ENCODE measurements around the gene CCBE1. TPM values are rescaled to one million over a fixed set of nuclear protein-coding genes. Genes with fewer than 3 reads are reported as not detected.

Gene CCBE1
- total RNA-seq, 1 experiment from 2014 or later = 1.3 TPM

DNA sequence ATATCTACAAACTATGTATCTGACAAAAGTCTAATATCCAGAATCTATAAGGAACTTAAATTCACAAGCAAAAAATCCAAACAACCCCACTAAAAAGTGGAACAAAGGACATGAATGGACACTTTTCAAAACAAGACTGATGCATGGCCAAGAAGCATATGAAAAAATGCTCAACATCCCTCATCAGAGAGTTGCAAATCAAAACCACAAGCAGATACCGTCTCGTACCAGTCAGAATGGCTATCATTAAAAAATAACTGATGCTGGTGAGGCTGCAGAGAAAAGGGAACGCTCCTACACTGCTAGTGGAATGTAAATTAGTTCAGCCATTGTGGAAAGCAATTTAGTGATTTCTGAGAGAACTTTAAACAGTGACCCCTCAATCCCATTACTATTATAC is 56.5 kb downstream of the CCBE1 start:
- Histone ChIP-seq H3K4me3 (ENCODE audit: insufficient read depth, low read depth, low read length) (no peak overlapping the region), H3K36me3 (replicated peaks; ENCODE audit: control insufficient read depth, insufficient read depth, low read length) (no peaks in the 10 kb centered on the region), H3K27me3 (ENCODE audit: control insufficient read depth, insufficient read depth, low read length) (no peaks in the 10 kb centered on the region)
- no peak for DNase-seq

DNA sequence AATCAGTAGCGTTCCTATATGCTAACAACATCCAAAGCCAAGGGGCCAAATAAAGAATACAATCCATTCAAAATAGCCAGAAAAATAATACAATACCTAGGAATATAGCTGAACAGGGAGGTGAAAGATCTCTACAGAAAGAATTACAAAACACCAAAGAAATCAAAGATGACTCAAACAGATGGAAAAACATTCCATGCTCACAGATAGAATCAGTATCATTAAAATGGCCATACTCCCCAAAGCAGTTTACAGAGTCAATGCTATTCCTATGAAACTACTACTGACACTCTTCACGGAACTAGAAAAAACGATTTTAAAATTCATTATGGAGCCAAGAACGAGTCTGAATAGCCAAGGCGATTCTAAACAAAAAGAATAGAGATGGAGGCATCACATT is 57.4 kb downstream of the CCBE1 start:
- Histone ChIP-seq H3K36me3 (replicated peaks; ENCODE audit: control insufficient read depth, insufficient read depth, low read length) (no peaks in the 10 kb centered on the region), H3K27me3 (ENCODE audit: control insufficient read depth, insufficient read depth, low read length) (no peaks in the 10 kb centered on the region), H3K4me3 (ENCODE audit: insufficient read depth, low read depth, low read length) (no peak overlapping the region)
- DNase-seq = no peak

DNA sequence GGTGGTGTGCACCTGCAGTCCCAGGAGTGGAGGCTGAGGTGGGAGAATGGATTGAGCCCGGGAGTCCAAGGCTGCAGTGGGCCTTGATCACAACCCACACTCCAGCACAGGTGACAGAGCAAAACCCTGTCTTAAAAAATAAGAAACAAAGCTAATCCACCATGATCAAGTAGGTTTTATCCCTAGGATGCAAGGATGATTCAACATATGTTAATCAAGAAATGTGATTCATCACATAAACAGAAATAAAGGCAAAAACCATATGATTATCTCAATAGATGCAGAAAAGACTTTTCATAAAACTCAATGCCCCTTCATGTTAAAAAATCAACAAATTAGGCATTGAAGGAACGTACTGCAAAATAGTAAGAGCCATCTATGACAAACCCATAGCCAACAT is 58.1 kb downstream of the CCBE1 start:
- Histone ChIP-seq H3K36me3 (replicated peaks; ENCODE audit: control insufficient read depth, insufficient read depth, low read length) (no peaks in the 10 kb centered on the region), H3K4me3 (ENCODE audit: insufficient read depth, low read depth, low read length) (no peak overlapping the region), H3K27me3 (ENCODE audit: control insufficient read depth, insufficient read depth, low read length) (no peaks in the 10 kb centered on the region)
- DNase-seq = no peak

DNA sequence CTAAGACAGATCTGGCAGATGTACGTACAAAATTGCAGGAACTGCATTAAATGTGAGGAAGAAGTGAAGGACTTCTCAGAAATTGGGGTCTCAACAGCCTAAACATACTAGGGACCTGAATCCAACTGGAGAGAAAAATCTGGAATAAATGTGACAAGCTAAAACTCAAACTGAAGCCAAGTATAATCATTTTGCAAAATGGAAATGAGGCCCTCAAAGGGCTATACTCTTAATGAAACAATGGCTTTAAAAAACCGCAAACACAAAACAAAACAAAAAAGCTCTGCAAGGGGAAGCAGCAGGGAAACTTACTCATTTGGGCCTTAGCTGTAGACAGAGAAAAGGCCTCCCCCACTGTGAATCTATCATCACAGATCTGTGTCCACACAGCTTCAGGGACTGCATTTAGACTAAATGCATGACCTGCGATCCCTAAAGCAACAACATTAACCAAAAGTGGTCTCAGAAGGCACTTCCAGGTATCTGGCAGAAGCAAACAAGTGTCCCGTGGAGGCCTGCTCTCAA is 63.2 kb downstream of the CCBE1 start:
- no peaks in the 10 kb centered on the region for H3K27me3 ChIP-seq (ENCODE audit: control insufficient read depth, insufficient read depth, low read length)
- no peak overlapping the region for H3K4me3 ChIP-seq (ENCODE audit: insufficient read depth, low read depth, low read length)
- no peak for DNase-seq

DNA sequence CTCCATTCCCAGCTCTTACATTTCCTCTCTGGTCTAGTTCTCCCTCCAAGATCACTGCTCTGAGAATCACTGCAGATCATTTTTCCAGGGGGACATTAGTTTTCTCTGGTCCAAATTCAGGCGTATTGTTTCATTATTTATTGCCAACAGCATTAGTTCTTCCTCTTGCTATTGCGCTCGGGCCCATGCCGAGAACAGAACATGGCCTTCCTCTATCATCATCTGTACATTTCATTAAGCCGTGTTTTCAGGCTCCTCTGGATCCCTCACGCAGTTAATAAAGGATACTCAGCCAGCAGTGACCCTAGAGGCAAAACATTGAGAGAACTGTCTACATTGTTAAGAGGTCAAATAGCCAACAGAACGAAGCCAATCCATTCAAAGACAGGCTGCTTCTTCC is 63.9 kb downstream of the CCBE1 start:
- no peak for DNase-seq
- Histone ChIP-seq H3K4me3 (ENCODE audit: insufficient read depth, low read depth, low read length) (no peak overlapping the region), H3K27me3 (ENCODE audit: control insufficient read depth, insufficient read depth, low read length) (no peaks in the 10 kb centered on the region), H3K36me3 (replicated peaks; ENCODE audit: control insufficient read depth, insufficient read depth, low read length) (no peaks in the 10 kb centered on the region)

More for the DNA sequence above, 63.2 kb downstream of the CCBE1 start:
- H3K36me3 ChIP-seq (replicated peaks; ENCODE audit: control insufficient read depth, insufficient read depth, low read length) = no peaks in the 10 kb centered on the region

DNA sequence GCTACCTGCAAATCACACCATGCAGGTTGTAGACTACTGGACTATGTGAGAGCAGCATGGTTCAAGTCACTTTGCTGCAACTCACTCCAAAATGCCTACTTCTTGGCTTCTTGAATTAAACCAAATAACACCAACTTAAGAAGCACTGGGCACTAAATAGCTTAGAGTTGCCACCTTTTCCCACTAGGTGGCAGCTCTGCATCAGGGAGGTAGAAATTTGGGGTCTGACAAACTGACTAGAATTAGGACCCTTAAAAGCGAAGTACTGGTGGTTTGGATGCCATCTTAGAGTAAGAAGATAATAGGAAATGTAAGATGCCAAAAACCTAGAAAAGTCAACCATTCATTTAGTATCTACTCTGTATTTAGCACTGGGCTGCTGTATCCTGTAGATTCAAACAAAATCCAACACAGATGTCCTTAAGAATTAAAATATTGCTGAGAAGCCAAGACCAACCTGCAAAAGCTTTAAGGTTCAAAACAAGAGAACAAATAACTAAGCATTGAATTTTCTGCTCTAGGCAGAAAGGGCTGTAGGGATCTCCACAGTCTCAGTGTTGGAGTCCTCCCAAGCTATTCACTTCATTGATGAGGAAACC is 65.5 kb downstream of the CCBE1 start:
- DNase-seq = peak; percentile 36
- H3K36me3 ChIP-seq (replicated peaks; ENCODE audit: control insufficient read depth, insufficient read depth, low read length) = no peaks in the 10 kb centered on the region
- H3K4me3 ChIP-seq (ENCODE audit: insufficient read depth, low read depth, low read length) = no peak overlapping the region
- H3K27me3 ChIP-seq (ENCODE audit: control insufficient read depth, insufficient read depth, low read length) = no peaks in the 10 kb centered on the region

DNA sequence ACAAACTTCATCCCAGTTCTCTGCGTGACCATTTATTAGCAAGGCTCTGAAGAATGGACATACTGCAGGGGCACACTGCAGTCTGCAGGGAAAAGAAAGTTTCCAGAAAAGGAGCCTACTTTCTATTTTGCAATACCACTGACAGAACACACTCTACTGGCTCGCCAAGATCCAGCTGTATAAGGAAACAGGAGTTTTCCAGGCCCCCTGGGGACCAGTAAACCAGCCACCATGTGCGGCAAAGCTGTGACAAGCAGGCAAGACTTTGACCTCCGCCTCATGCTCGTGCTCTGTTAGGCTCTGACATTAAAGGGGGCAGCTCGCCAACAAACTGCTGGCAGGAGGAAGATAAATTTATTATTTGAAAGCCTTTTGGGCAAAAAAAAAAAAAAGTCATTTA is 67.3 kb downstream of the CCBE1 start:
- Histone ChIP-seq H3K36me3 (replicated peaks; ENCODE audit: control insufficient read depth, insufficient read depth, low read length) (no peaks in the 10 kb centered on the region), H3K27me3 (ENCODE audit: control insufficient read depth, insufficient read depth, low read length) (no peaks in the 10 kb centered on the region), H3K4me3 (ENCODE audit: insufficient read depth, low read depth, low read length) (no peak overlapping the region)
- no peak for DNase-seq

DNA sequence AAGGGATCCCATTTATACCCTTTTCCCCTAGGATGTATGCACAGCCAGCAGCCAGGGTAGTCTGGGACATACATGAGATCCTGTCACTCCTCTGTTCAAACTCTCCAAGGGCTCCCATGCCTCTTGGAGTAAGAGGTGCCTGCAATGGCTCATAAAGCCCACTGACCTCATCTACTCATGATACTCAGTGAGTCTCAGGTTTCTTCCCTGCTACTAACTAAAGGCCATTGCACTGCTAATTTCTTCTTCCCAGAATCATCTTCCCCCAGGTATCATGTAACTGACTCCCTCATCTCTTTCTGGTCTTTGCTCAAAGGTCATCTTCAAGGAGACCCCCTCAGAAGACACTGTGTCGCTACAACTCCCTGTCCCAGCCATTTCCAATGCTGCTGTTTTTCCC is 68.2 kb downstream of the CCBE1 start:
- Histone ChIP-seq H3K4me3 (ENCODE audit: insufficient read depth, low read depth, low read length) (no peak overlapping the region), H3K36me3 (replicated peaks; ENCODE audit: control insufficient read depth, insufficient read depth, low read length) (no peaks in the 10 kb centered on the region), H3K27me3 (ENCODE audit: control insufficient read depth, insufficient read depth, low read length) (no peaks in the 10 kb centered on the region)
- no peak for DNase-seq

DNA sequence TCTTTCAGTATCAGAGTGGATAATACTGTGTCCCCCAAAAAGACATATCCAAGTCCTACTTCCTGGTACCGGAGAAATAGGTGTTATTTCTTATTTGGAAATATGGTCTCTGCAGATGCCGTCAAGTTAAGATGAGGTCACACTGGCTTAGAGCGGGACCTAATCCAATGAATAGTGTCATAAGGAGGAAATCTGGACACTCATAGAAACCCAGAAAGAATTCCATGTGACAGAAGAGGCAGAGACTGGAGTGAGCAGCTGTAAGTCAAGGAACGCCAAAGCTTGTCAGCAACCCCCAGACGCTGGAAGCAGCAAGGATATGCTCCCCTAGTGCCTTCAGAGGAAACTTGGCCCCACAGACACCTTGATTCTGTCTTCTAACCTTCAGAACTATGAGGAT is 69.8 kb downstream of the CCBE1 start:
- H3K27me3 ChIP-seq (ENCODE audit: control insufficient read depth, insufficient read depth, low read length) = no peaks in the 10 kb centered on the region
- H3K4me3 ChIP-seq (ENCODE audit: insufficient read depth, low read depth, low read length) = no peak overlapping the region
- no peaks in the 10 kb centered on the region for H3K36me3 ChIP-seq (replicated peaks; ENCODE audit: control insufficient read depth, insufficient read depth, low read length)
- no peak for DNase-seq

DNA sequence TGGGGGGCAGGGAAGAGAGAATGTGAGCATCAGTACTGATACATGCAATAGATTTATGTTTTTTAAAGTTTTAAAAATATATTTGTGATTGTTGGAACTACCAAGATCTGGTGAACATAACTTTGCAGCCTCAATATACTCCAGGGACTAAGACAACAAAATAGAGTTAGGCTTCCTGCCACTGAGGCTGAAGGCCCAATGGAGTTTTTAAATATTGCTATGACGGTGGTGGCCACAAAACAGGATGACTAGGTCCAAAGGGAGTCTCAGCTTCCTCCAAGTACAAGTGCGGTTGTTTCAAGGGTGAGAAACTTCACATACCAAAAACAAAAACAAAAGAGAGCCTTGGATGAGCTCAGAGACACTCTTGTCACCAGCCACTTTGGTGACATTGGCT is 72.9 kb downstream of the CCBE1 start:
- H3K27me3 ChIP-seq (ENCODE audit: control insufficient read depth, insufficient read depth, low read length) = no peaks in the 10 kb centered on the region

DNA sequence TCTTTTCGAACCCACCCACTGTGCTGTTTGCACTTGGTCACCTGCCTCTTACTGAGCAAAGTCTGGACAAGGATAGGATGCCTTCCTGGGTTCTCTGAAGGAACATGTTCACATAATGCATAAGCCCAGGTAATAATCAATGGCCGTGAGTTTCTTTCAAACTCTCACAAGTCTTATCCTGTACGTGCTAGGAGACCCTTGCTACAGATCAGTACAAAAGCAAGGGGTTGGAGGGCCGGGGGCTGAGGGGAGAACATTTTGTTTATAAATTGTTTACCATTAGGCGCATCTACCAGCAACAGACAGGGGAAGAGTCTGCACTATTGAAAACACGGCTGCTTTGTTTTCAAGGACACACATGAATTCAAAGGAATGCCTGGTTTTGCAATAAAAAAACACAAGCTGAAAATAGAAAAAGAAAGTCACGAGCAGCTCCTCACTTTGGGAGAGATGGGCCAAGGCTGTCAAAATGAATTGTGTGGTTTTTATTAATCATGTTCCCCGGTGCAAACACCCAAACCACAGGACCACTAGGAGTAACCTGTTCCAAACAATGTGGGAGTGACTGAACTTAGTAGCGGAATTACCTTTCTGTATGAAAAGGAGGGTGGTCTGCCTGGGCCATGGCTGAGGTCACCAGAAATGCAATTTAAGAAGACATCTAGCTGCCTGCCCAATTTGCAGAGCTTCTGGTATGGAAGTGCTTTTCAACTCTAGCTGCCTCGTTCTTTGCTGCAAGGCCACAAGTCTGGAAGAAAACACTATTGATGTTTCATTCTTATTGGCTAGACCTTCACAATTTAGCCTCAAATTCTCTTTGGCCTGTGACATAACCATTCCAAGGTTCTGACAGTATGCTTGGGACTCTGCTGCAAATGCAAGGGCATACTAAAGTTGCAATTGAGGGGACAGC is 73.5 kb downstream of the CCBE1 start:
- Histone ChIP-seq H3K36me3 (replicated peaks; ENCODE audit: control insufficient read depth, insufficient read depth, low read length) (no peaks in the 10 kb centered on the region), H3K27me3 (ENCODE audit: control insufficient read depth, insufficient read depth, low read length) (no peaks in the 10 kb centered on the region), H3K4me3 (ENCODE audit: insufficient read depth, low read depth, low read length) (no peak overlapping the region)
- no peak for DNase-seq

More for the DNA sequence above, 72.9 kb downstream of the CCBE1 start:
- Histone ChIP-seq H3K4me3 (ENCODE audit: insufficient read depth, low read depth, low read length) (no peak overlapping the region), H3K36me3 (replicated peaks; ENCODE audit: control insufficient read depth, insufficient read depth, low read length) (no peaks in the 10 kb centered on the region)
- no peak for DNase-seq

DNA sequence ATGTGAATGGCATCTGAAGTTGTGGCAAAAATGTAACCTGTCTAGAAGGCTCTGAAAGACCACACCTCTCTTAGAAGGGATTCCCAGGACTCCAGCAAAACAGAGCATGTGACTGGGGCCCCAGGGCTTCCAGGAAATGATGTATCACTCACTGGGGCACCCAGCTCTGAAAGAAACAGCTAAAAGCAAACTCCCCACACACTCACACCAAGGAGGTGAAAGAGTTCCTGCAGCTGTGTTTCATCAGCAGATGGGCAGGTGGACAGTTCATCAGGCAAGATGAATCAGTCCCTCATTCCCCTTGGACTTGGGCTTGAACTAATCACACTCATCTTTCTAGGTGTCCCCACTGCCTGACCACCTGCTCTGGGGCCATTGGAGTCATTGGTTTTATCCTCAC is 76.2 kb downstream of the CCBE1 start:
- DNase-seq = no peak
- no peaks in the 10 kb centered on the region for H3K27me3 ChIP-seq (ENCODE audit: control insufficient read depth, insufficient read depth, low read length)
- H3K36me3 ChIP-seq (replicated peaks; ENCODE audit: control insufficient read depth, insufficient read depth, low read length) = no peaks in the 10 kb centered on the region
- H3K4me3 ChIP-seq (ENCODE audit: insufficient read depth, low read depth, low read length) = no peak overlapping the region

DNA sequence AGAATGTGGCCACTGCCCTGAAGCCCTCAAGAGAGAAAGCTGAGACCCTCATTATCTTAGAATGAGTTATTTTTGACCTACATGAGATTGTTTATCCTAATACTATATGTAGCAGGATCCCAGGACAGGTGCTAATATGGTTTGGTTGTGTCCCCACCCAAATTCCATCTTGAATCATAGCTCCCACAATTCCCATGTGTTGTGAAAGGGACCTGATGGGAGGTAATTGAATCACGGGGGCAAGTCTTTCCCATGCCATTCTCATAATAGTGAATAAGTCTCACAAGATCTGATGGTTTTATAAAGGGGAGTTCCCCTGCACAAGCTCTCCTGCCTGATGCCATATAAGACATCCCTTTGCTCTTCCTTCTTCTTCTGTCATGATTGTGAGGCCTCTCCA is 76.8 kb downstream of the CCBE1 start:
- no peak for DNase-seq
- no peaks in the 10 kb centered on the region for H3K36me3 ChIP-seq (replicated peaks; ENCODE audit: control insufficient read depth, insufficient read depth, low read length)
- no peaks in the 10 kb centered on the region for H3K27me3 ChIP-seq (ENCODE audit: control insufficient read depth, insufficient read depth, low read length)
- H3K4me3 ChIP-seq (ENCODE audit: insufficient read depth, low read depth, low read length) = no peak overlapping the region

DNA sequence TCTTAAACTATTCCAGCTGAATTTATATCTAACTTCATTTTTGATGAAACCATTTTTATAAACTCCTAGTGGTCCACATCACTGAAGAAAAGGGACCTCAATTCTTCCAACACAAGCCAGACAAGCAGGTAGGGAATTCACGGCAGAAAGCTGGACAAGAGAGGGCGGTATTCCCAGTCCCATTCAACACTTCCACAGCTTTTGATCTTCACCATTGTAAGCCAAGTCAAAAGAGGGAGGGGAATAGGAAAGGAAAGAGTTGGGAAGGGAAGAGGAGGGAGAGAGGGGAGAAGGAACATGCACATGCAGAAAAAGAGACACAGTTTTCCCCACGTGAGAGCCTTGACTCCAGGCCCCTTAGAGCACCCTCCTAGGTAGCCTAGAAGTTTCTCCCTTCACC is 77.4 kb downstream of the CCBE1 start:
- H3K27me3 ChIP-seq (ENCODE audit: control insufficient read depth, insufficient read depth, low read length) = no peaks in the 10 kb centered on the region
- DNase-seq = no peak
- H3K36me3 ChIP-seq (replicated peaks; ENCODE audit: control insufficient read depth, insufficient read depth, low read length) = no peaks in the 10 kb centered on the region

DNA sequence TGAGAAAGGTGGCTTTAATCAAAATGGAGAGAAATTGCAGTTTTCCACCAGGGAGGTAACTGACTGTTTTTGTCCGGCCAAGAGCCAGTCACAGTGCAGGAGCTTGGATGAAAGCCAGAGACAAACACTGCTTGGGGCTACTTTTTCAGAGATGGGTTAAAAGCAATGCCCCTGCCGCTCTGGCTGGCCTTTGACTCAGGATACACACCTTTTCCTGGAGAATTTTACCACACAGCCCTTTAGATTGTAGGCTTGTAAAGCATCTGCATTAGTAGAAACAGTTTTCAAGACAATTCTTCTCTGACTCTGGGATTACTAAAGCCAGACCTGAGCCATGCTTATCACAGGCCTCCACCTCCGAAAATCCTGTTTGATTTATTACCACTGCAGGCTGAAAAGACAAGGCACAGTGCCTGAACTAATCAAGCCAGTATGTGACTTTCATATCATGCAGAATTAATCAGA is 79.7 kb downstream of the CCBE1 start:
- no peak overlapping the region for H3K4me3 ChIP-seq (ENCODE audit: insufficient read depth, low read depth, low read length)
- H3K27me3 ChIP-seq (ENCODE audit: control insufficient read depth, insufficient read depth, low read length) = no peaks in the 10 kb centered on the region
- DNase-seq = no peak
- H3K36me3 ChIP-seq (replicated peaks; ENCODE audit: control insufficient read depth, insufficient read depth, low read length) = no peaks in the 10 kb centered on the region

More for the DNA sequence above, 77.4 kb downstream of the CCBE1 start:
- no peak overlapping the region for H3K4me3 ChIP-seq (ENCODE audit: insufficient read depth, low read depth, low read length)
